ENCODE results near the gene PKD1L1.

GRCh38 chr7:47758546-47758945, 189.7 kb downstream of the PKD1L1 start:
- TF ChIP-seq CTCF (IDR thresholded peaks at IDR 0.05; ENCODE audit: low read depth, low read length) = no peak
- TF ChIP-seq POLR2A (IDR thresholded peaks at IDR 0.05; ENCODE audit: extremely low read depth, insufficient read length) = no peak
- no peak for TF ChIP-seq MYC (IDR thresholded peaks at IDR 0.05; ENCODE audit: low read depth, low read length)
- TF ChIP-seq, protein P1, sequence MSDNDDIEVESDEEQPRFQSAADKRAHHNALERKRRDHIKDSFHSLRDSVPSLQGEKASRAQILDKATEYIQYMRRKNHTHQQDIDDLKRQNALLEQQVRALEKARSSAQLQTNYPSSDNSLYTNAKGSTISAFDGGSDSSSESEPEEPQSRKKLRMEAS (IDR thresholded peaks at IDR 0.05; ENCODE audit: low read depth, low read length) = no peak

All from NB4 (cell line).